GM12875 (cell line): Measurements from ENCODE around the gene FOXF1.

ENCODE experiments used
- H3K4me3 ChIP-seq: one replicate; pipeline ENCODE4 v1.5.1; 2011; ENCODE audit warnings: low read depth, low read length, control low read depth
- TF ChIP-seq, protein P1 (sequence below): IDR thresholded peaks from 2 replicates; pipeline ENCODE4 v1.5.1; 2011; ENCODE audit warnings: low read depth, mild to moderate bottlenecking, control low read depth, inconsistent platforms, low read length, moderate library complexity, borderline replicate concordance; ENCODE audit not compliant: insufficient read depth

Gene FOXF1

DNA sequence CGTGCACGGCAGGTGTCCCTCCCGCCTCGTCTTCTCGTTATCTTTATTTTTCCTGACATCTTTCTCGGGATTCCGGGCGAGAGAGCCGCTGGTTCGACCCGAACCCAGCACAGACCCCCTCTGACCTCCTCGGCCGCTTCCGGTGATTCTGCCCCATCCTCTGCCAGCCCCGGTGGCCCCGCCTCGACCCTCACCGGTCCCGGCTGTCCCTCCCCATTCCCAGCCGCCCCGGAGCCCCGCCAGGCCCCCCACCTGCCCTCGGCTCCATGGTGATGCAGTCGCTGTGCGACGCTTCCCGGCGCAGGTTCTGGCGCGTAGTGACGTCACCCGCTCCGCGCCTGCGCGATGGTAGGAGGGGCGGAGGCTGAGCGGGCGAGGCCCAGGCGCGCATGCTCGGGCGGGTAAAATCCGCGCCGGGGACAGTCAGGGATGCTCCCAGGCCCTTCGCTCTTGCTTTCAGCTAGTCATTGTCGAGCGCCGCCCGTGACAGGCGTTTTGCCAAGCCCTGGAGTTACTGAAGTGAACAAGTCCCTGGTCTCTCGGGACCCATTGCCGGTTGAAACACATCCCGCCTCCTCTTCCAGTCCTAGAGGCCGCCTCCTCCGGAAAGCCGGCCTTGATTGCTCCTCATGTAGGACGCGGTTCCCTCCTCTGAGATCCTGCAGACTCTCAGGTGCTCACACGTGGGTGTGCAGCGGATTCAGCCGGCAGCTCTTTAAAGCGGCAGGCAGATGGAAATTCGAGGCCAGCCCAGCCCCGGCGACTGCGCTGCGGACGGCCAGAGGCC lies 44.8 kb downstream of the FOXF1 start, which contains the start of gene MTHFSD:
Gene MTHFSD (minus strand): TSS at position 319 of the 787 bp plus-strand sequence. CDS start 51 bp downstream, at position 268.
- TF ChIP-seq, protein P1, sequence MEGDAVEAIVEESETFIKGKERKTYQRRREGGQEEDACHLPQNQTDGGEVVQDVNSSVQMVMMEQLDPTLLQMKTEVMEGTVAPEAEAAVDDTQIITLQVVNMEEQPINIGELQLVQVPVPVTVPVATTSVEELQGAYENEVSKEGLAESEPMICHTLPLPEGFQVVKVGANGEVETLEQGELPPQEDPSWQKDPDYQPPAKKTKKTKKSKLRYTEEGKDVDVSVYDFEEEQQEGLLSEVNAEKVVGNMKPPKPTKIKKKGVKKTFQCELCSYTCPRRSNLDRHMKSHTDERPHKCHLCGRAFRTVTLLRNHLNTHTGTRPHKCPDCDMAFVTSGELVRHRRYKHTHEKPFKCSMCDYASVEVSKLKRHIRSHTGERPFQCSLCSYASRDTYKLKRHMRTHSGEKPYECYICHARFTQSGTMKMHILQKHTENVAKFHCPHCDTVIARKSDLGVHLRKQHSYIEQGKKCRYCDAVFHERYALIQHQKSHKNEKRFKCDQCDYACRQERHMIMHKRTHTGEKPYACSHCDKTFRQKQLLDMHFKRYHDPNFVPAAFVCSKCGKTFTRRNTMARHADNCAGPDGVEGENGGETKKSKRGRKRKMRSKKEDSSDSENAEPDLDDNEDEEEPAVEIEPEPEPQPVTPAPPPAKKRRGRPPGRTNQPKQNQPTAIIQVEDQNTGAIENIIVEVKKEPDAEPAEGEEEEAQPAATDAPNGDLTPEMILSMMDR, result no peak
- peak within 1 kb of the TSS; percentile 74 for H3K4me3 ChIP-seq

DNA sequence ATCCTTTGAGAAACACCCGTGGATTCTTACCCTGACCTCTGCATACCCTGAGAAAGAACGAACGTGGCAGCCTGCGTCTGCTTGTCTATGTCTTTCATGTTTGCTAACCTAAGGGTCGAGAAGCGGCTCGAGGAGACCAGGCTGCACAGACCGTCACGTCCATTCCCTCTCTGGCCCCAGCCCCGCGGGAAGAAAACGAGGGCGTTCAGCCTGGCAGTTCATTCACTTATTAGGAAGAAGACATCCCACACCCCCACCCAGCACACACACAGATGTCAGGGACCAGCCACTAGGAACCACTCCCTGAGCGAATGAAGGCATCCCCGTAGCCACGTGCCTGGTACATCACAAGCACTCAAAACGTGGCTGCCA lies 45.4 kb downstream of the FOXF1 start:
- H3K4me3 ChIP-seq, result peak overlapping the region; percentile 74
- TF ChIP-seq, protein P1, result no peak

DNA sequence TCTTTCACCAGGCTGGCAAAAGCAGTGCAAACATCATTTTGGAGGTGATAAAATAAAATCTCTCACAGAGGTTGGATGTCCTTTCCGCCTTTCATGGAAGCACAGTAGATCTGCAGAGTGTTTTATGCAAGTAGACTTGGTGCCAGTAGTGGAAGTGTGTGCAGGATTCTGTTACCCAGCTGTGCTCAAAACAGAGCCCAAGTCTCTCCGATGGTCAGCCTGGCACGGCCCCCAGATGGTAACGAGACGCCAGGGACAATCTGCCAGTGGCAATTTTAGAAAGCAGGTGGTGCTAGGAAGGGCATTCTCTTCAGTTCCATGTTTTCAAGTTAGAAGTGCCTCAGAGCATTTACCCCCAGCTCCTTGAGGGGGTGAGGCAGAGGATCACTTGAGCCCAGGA lies 46.2 kb downstream of the FOXF1 start:
- TF ChIP-seq, protein P1, result no peak
- no peak overlapping the region for H3K4me3 ChIP-seq

DNA sequence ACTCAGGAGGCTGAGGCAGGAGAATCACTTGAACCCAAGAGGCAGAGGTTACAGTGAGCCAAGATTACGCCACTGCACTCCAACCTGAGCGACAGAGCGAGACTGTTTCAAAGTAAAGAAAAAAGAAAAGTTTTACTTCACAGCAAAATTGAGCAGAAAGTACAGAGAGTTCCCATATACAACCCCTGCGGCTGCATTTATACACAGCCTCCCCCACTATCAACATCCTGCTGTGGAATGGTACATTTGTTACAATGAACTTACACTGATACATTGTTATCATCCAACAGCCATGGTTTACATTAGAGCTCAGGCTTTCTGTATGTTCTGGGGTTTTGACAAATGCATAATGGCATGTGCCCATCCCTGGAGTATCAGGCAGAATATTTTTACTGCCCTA lies 47.3 kb downstream of the FOXF1 start:
- H3K4me3 ChIP-seq, result no peak overlapping the region
- TF ChIP-seq, protein P1, result no peak

DNA sequence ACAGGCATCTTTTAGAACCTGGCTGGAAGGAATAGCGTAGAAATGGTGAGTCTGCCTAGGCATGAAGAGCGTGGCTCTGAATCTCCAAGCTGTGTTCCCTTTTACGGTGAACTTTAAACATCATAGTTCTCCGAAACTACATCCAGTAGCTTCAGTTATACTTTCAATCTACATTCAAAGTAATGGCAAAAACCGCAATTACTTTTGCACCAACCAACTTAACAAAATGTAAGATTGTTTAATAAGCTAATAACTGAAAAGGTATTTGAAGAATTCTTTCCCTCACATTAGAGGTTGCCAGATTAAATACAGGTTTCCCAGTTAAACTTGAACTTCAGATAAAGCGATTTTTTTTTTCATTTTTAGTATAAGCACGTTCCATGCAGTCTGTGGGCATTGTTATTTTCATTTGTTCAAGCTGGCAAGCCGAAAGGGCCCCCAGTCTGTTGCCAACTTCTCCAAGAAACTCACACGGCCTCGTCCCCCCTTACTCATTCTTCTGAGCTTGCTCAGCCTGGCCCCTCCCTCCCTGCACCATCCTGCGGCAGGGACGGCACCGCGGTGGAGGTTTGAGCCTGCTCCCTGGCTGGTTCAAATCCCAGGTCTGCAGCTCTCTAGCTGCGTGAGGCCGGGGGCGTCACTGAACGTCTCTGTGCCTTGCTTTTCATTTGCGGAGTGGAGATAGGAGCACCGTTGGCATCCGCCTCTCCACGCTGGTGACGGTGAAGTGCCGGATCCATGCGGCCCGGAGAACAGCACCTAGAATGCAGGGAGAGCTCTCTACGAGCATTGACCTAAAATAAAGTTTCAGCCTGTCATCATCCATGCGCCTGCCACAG lies 48.2 kb downstream of the FOXF1 start:
- TF ChIP-seq, protein P1, result no peak
- H3K4me3 ChIP-seq, result no peak overlapping the region

DNA sequence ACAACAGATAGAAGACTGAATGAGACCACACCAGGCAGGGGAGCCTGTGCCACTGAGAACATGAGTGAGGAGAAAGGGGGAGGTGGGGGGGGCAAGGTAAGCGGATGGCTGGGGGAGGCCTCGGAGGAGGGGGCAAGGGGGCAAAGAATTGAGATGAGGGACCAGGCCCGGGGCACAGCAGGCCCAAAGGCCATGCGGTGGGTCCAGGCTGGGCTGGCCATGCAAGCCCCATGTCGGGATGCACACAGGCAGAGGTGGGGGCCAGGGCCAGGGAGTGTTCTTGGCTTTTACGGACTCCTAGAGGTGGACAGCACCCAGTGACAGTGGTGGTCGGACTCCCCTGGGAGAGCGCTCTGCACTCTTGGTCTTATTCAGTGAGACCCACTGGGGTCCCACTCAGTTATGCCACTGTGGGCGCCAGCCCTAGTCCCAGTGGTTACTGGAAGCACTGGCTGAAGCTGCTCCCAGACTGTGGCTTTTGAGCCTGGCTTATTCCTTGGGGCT lies 49.5 kb downstream of the FOXF1 start:
- TF ChIP-seq, protein P1, result no peak

DNA sequence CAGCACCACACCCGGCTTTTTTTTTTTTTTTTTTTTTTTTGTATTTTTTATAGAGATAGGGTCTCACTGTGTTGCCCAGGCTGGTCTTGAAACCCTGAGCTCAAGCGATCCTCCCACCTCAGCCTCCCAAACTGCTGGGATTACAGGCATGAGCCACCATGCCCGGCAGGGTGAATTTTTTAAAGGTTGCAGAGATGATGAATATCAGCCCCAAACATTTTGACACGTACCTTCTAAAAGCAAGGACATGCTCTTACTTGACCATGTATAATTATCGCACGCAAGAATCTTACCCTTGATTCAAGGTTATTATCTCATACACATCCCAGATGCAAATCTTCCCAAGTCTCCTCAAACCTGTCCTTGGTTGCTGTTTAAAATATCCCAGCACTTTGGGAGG lies 52.0 kb downstream of the FOXF1 start:
- no peak overlapping the region for H3K4me3 ChIP-seq
- TF ChIP-seq, protein P1, result no peak

More for the DNA sequence above, 49.5 kb downstream of the FOXF1 start:
- H3K4me3 ChIP-seq, result no peak overlapping the region
